K562 (cell line): ENCODE data around the gene RPP14. TPM values are rescaled to one million over a fixed set of nuclear protein-coding genes. Genes with fewer than 3 reads are reported as not detected.

ENCODE experiments used
- ATAC-seq: fragments of 200-7000 bp; cut with Tn5 transposase; 3 replicates; pipeline ENCODE4 v1.9.1; 2020; ENCODE audit warnings: moderate library complexity
- BruUV-seq: library from RNA; stranded (reverse); fragments of 400-500 nt; replicated peaks from 2 replicates; lab custom pipeline; 2021; lab: Mats Ljungman, UMichigan
- CTCF ChIA-PET: fragments of 300-600 bp; formaldehyde crosslinking; extraction: SDS; loops from one replicate; lab custom pipeline; 2021; ENCODE audit warnings: low intra/inter-chr PET ratio; lab: Yijun Ruan, JAX
- POLR2A ChIA-PET: fragments of 300-600, 350-650 bp; sonication (Branson Sonifier 250); formaldehyde crosslinking; extraction: SDS; loops from one replicate; lab custom pipeline; 2021; ENCODE audit warnings: antibody characterized with exemption, inconsistent platforms; lab: Yijun Ruan, JAX
- DNase-seq, 4 experiments: peaks; one replicate each; pipeline versions ENCODE4 v3.0.0 to v3.0.0-alpha.2; 2011 to 2018; ENCODE audit warnings: low spot score in 3 of 4, mixed read lengths in 3 of 4; ENCODE audit errors: extremely low read depth in 1 of 4
- FAIRE-seq: peaks from 2 replicates; lab custom pipeline; 2011; peaks lifted over from hg19 to GRCh38; lab: Jason Lieb, UNC
- H2AFZ ChIP-seq: 2 replicates; pipeline ENCODE4 v1.6.0; 2011; ENCODE audit warnings: low read depth, low read length, control low read depth, inconsistent platforms
- H3K27ac ChIP-seq: fragments of 200-600 bp; 3 replicates; pipeline ENCODE4 v1.8.0; 2011; ENCODE audit warnings: low read depth, mild to moderate bottlenecking, control low read depth, inconsistent platforms, low read length, moderate library complexity, mixed read lengths; ENCODE audit errors: extremely low read depth
- H3K27me3 ChIP-seq, 2 experiments: fragments of 300-600 bp in 1 of 2; 2 replicates in 1 of 2; 3 replicates in 1 of 2; pipeline versions ENCODE4 v1.6.0 to v1.8.0; 2011; ENCODE audit warnings: inconsistent platforms in 2 of 2, low read length in 2 of 2, mild to moderate bottlenecking in 1 of 2, mixed read lengths in 1 of 2, moderate library complexity in 1 of 2; ENCODE audit not compliant: control insufficient read depth in 2 of 2, insufficient read depth in 2 of 2
- H3K36me3 ChIP-seq: fragments of 300-600 bp; 3 replicates; pipeline ENCODE4 v1.8.0; 2011; ENCODE audit warnings: mild to moderate bottlenecking, low read length, inconsistent platforms; ENCODE audit not compliant: control insufficient read depth, insufficient read depth
- H3K4me1 ChIP-seq, 2 experiments: fragments of 200-600 bp in 1 of 2; replicated peaks in 1 of 2; 2 replicates in 1 of 2; 3 replicates in 1 of 2; pipeline versions ENCODE4 v1.5.1 to v1.8.0; 2011; ENCODE audit warnings: inconsistent platforms in 2 of 2, low read length in 2 of 2, mild to moderate bottlenecking in 1 of 2, mixed read lengths in 1 of 2, moderate library complexity in 1 of 2; ENCODE audit not compliant: control insufficient read depth in 2 of 2, insufficient read depth in 2 of 2
- H3K4me2 ChIP-seq: 2 replicates; pipeline ENCODE4 v1.6.1; 2011; ENCODE audit warnings: low read length, control low read depth, inconsistent platforms, mixed read lengths; ENCODE audit not compliant: insufficient read depth
- H3K4me3 ChIP-seq: fragments of 200-600 bp; sonication (generic), shearing (Covaris generic); 2 replicates; pipeline ENCODE4 v1.5.1; 2016; ENCODE audit warnings: control low read depth, inconsistent platforms
- H3K79me2 ChIP-seq: fragments of 200-600 bp; 3 replicates; pipeline ENCODE4 v1.8.0; 2011; ENCODE audit warnings: low read length, inconsistent platforms; ENCODE audit not compliant: control insufficient read depth, insufficient read depth
- H3K9ac ChIP-seq, 2 experiments: 2 replicates each; pipeline versions ENCODE4 v1.6.0 to v1.6.1; 2011; ENCODE audit warnings: low read depth in 2 of 2, low read length in 2 of 2, control low read depth in 1 of 2, inconsistent platforms in 1 of 2, mild to moderate bottlenecking in 1 of 2, mixed read lengths in 1 of 2; ENCODE audit not compliant: insufficient read depth in 1 of 2
- H3K9me1 ChIP-seq: one replicate; pipeline ENCODE4 v1.6.0; 2011; ENCODE audit warnings: inconsistent platforms, mild to moderate bottlenecking, low read length, moderate library complexity; ENCODE audit not compliant: control insufficient read depth, insufficient read depth
- H3K9me3 ChIP-seq: replicated peaks from 2 replicates; pipeline ENCODE4 v1.5.1; 2011; ENCODE audit warnings: low read depth, low read length, inconsistent platforms; ENCODE audit not compliant: control insufficient read depth, insufficient read depth
- H4K20me1 ChIP-seq: replicated peaks from 2 replicates; pipeline ENCODE4 v1.6.1; 2011; ENCODE audit warnings: low read length, inconsistent platforms, mixed read lengths; ENCODE audit not compliant: control insufficient read depth, insufficient read depth
- AFF4 ChIP-seq: sonication (generic); formaldehyde crosslinking; IDR thresholded peaks from 2 replicates; pipeline ENCODE4 v1.8.0; 2023; ENCODE audit warnings: mild to moderate bottlenecking, missing genetic modification reagents
- EP300 ChIP-seq: IDR thresholded peaks from 2 replicates; pipeline ENCODE4 v1.6.1; 2012; ENCODE audit warnings: low read length, improper control_type of control experiment
- HMG20A ChIP-seq: fragments of 450-650 bp; formaldehyde crosslinking; conservative IDR thresholded peaks from 2 replicates; pipeline ENCODE4 v1.4.0; 2020; ENCODE audit warnings: mild to moderate bottlenecking, mixed read lengths
- MCM7 ChIP-seq, 2 experiments: fragments of 450-650 bp; IDR thresholded peaks; 2 replicates each; pipeline ENCODE4 v1.6.1; 2016 to 2018
- NELFE ChIP-seq: IDR thresholded peaks from 2 replicates; pipeline ENCODE4 v1.6.1; 2011; ENCODE audit warnings: mild to moderate bottlenecking; ENCODE audit not compliant: insufficient read depth, insufficient read length
- NR0B1 ChIP-seq: fragments of 450-650 bp; IDR thresholded peaks from one replicate; pipeline ENCODE4 v1.6.1; 2018; ENCODE audit warnings: mild to moderate bottlenecking, moderate library complexity; ENCODE audit not compliant: partially characterized antibody
- POU5F1 ChIP-seq: fragments of 150-350 bp; IDR thresholded peaks from 2 replicates; pipeline ENCODE4 v1.6.1; 2014; ENCODE audit warnings: borderline replicate concordance, low read length, low read depth, mild to moderate bottlenecking; ENCODE audit not compliant: partially characterized antibody
- RBFOX2 ChIP-seq: fragments of 200-400 bp; formaldehyde crosslinking; IDR thresholded peaks from 2 replicates; pipeline ENCODE4 v1.6.1; 2017; ENCODE audit warnings: low read depth, mild to moderate bottlenecking, low read length, moderate library complexity
- RFX7 ChIP-seq: fragments of 250-450 bp; sonication (Bioruptor Pico); IDR thresholded peaks from 2 replicates; pipeline ENCODE4 v1.5.1; 2021; ENCODE audit warnings: mild to moderate bottlenecking
- RUNX1 ChIP-seq: sonication (generic); IDR thresholded peaks from 2 replicates; pipeline ENCODE4 v1.6.1; 2016; ENCODE audit warnings: antibody characterized with exemption, low read depth
- SAFB2 ChIP-seq: fragments of 200-400 bp; formaldehyde crosslinking; IDR thresholded peaks from 2 replicates; pipeline ENCODE4 v1.6.1; 2018; ENCODE audit warnings: borderline replicate concordance, low read length, low read depth, moderate library complexity; ENCODE audit not compliant: severe bottlenecking
- SMAD2 ChIP-seq: fragments of 150-350 bp; IDR thresholded peaks from 2 replicates; pipeline ENCODE4 v1.6.1; 2014; ENCODE audit warnings: low read depth, mild to moderate bottlenecking, low read length
- TSC22D4 ChIP-seq: fragments of 450-650 bp; IDR thresholded peaks from 2 replicates; pipeline ENCODE4 v1.6.1; 2016; ENCODE audit warnings: missing genetic modification characterization, missing biosample characterization, control low read depth
- ZFX ChIP-seq: sonication (generic); formaldehyde crosslinking; IDR thresholded peaks from 2 replicates; pipeline ENCODE4 v1.8.0; 2022; ENCODE audit warnings: mild to moderate bottlenecking, missing genetic modification reagents, moderate library complexity
- ZNF274 ChIP-seq: IDR thresholded peaks from 2 replicates; pipeline ENCODE4 v1.6.1; 2011; ENCODE audit warnings: low read depth, mild to moderate bottlenecking, low read length, moderate library complexity, borderline replicate concordance
- WGBS: fragments of 100-300 bp; shearing (Covaris generic); methylation state at CpG from one replicate; pipeline ENCODE4 v1.1.6; 2016; ENCODE audit warnings: low coverage, mixed read lengths; ENCODE audit not compliant: insufficient coverage; ENCODE audit errors: missing lambda C conversion rate; 5-methylcytosine and 5-hydroxymethylcytosine counted together
- in situ Hi-C: fragments of 300-500 bp; cut with MboI; formaldehyde crosslinking; loops from 4 replicates; pipeline ENCODE4 v1.15.0; 2018; ENCODE audit warnings: inconsistent platforms, mixed read lengths
- intact Hi-C: fragments of 100-400 bp; cut with micrococcal nuclease; formaldehyde crosslinking; loops from 2 replicates; pipeline ENCODE4 v1.14.2; 2022
- polyA plus RNA-seq, 8 experiments: library from polyadenylated mRNA; depleted of rRNA in 4 of 8; stranded (reverse) in 5 of 8; unstranded in 3 of 8; fragments of >200 nt; fragmentation: Nextera tagmentation in 2 of 8; fragmentation: Illumina TruSeq in 1 of 8; extraction: Ambion mirVana in 2 of 8; extraction: Trizol in 1 of 8; gene quantifications; 2 replicates each; pipeline versions ENCODE4 v1.2.1 to v1.2.3, GENCODE V29; 2011 to 2014; ENCODE audit warnings: inconsistent platforms in 1 of 8, missing spikeins in 1 of 8
- total RNA-seq, 7 experiments: library from RNA; depleted of rRNA in 6 of 7; stranded (reverse); fragments of >200 nt in 6 of 7; fragmentation: Illumina TruSeq in 2 of 7; extraction: Trizol in 2 of 7; gene quantifications; 2 replicates each; pipeline versions ENCODE4 v1.2.1 to v1.2.3, GENCODE V29; 2011 to 2021; ENCODE audit warnings: low replicate concordance in 1 of 7
- TF ChIP-seq, protein P1 (sequence below): sonication (generic); formaldehyde crosslinking; IDR thresholded peaks from 2 replicates; pipeline ENCODE4 v1.8.1; 2023; ENCODE audit warnings: mild to moderate bottlenecking, missing genetic modification reagents

RPP14 gene
- total and polyA plus RNA-seq, 9 of the 15 experiments (the other 6 are each of a cell fraction or from before 2014, with no cell fraction given): 13.5 to 20.8 (median 15.4) TPM

- ChIA-PET POLR2A (interaction anchor here (0.9 kb wide), 1 partner anchor 22 kb away, joined by 3 read pairs; no protein-coding TSS in a partner anchor), CTCF (no interaction called here)
- Histone ChIP-seq H3K27me3 (no peaks in the 10 kb centered on the region), H3K4me3 (no peak overlapping the region), H3K9ac (no peak overlapping the region), H3K79me2 (no peaks in the 10 kb centered on the region), H3K27ac (no peak overlapping the region), H4K20me1 (no peaks in the 10 kb centered on the region), H3K4me2 (no peak overlapping the region), H3K4me1 (no peaks in the 10 kb centered on the region), H3K9me1 (no peaks in the 10 kb centered on the region), H2AFZ (no peak overlapping the region), H3K9me3 (no peaks in the 10 kb centered on the region), H3K36me3 (no peaks in the 10 kb centered on the region)
- 55% methylated on average over 3 of the region's 3 CpGs for WGBS
- DNase-seq (no peak), FAIRE-seq (no peak), ATAC-seq (no peak)
- intact Hi-C loops (no loop called here), in situ Hi-C loops (no loop called here)
- BruUV-seq: no TSS peak
- TF ChIP-seq RUNX1 (no peak), NR0B1 (no peak), NELFE (no peak), EP300 (no peak), SMAD2 (no peak), POU5F1 (no peak), HMG20A (CRISPR knock-in tag) (no peak), TSC22D4 (no peak), RFX7 (no peak), ZFX (CRISPR knock-in tag) (no peak), RBFOX2 (no peak), AFF4 (CRISPR knock-in tag) (no peak), MCM7 (IDR thresholded peaks at IDR 0.05) (no peak), ZNF274 (no peak), SAFB2 (no peak)
- TF ChIP-seq, protein P1, sequence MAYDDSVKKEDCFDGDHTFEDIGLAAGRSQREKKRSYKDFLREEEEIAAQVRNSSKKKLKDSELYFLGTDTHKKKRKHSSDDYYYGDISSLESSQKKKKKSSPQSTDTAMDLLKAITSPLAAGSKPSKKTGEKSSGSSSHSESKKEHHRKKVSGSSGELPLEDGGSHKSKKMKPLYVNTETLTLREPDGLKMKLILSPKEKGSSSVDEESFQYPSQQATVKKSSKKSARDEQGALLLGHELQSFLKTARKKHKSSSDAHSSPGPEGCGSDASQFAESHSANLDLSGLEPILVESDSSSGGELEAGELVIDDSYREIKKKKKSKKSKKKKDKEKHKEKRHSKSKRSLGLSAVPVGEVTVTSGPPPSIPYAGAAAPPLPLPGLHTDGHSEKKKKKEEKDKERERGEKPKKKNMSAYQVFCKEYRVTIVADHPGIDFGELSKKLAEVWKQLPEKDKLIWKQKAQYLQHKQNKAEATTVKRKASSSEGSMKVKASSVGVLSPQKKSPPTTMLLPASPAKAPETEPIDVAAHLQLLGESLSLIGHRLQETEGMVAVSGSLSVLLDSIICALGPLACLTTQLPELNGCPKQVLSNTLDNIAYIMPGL: no peak
Measured at GRCh38 chr3:58272891-58273290, 33.2 kb upstream of the RPP14 start.
